ENCODE measurements around the gene SPATC1L.

Gene SPATC1L

DNA sequence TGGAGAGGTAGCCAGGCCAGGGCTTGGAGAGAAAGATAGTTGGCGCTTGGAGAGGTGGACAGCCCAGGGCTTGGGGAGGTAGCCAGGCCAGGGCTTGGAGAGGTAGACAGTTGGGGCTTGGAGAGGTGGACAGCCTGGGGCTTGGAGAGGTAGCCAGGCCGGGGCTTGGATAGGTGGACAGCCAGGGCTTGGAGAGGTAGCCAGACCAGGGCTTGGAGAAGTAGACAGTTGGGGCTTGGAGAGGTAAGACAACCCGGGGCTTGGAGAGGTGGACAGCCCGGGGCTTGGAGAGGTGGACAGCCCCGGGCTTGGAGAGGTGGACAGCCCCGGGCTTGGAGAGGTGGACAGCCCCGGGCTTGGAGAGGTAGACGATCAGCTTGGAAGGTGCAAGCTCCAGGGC lies 36.6 kb upstream of the SPATC1L start:
- H3K4me3 ChIP-seq (ENCODE audit: control insufficient read depth in 1 of 7, extremely low read depth in 1 of 7, insufficient read depth in 4 of 7, low read depth in 2 of 7, low read length in 6 of 7): no peak overlapping the region
- ChIA-PET POLR2A (no interaction called here), CTCF (interaction anchor here (1.2 kb wide), 1 partner anchor 10 kb away, joined by 4 read pairs; no protein-coding TSS in a partner anchor)
- H3K9me3 ChIP-seq (ENCODE audit: control extremely low read depth in 1 of 5, control insufficient read depth in 4 of 5, insufficient read depth in 2 of 5, low read depth in 1 of 5, low read length in 4 of 5): no peaks in the 10 kb centered on the region
- 92% methylated on average over 8 of the region's 8 CpGs for WGBS (ENCODE audit: insufficient coverage)
- H3K4me1 ChIP-seq (ENCODE audit: control extremely low read depth in 1 of 4, control insufficient read depth in 4 of 4, insufficient read depth in 4 of 4, low read length in 3 of 4): peaks cover 0 to 3% (median 0%) of the 10 kb centered on the region in 4 experiments
- H3K27ac ChIP-seq (ENCODE audit: insufficient read depth in 1 of 2, low read depth in 1 of 2, low read length in 2 of 2, poor library complexity in 1 of 2, severe bottlenecking in 2 of 2): no peak overlapping the region
- no peaks in the 10 kb centered on the region for H3K27me3 ChIP-seq (replicated peaks in 2 of 5; ENCODE audit: control insufficient read depth in 4 of 5, insufficient read depth in 5 of 5, low read length in 4 of 5)
- peaks cover 0 to 67% (median 27%) of the 10 kb centered on the region in 4 experiments for H3K36me3 ChIP-seq (ENCODE audit: control insufficient read depth in 4 of 4, insufficient read depth in 4 of 4, low read length in 3 of 4)
- DNase-seq: no peak

DNA sequence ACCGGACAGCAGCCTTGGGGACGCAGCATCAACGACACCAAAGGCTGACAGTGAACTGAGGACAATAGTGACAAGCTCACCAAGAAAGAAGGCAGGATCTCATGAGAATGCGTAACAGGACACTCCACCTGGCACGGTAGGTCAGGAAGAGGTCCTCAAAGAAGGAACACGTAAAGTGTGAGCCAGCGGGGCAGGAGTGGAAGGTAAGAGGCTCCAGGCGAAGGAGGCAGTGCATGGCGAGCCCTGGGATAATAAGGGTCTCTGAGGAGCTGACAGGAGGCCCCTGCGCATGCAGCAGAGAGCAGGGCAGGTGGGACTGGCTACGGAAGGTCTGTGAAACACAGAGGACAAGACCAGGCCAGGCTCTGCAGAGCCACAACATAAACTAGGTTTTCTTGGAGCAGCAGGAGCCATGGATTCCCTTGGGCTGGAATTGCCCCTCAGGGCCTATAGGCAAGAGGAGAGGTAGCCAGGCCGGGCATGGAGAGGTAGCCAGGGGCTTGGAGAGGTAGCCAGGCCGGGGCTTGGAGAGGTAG lies 36.1 kb upstream of the SPATC1L start:
- WGBS (ENCODE audit: insufficient coverage): 95% methylated on average over 13 of the region's 13 CpGs
- no peak for DNase-seq
- peaks cover 0 to 72% (median 30%) of the 10 kb centered on the region in 4 experiments for H3K36me3 ChIP-seq (ENCODE audit: control insufficient read depth in 4 of 4, insufficient read depth in 4 of 4, low read length in 3 of 4)
- ChIA-PET POLR2A (interaction anchor here (0.5 kb wide), 1 partner anchor 12 kb away, joined by 3 read pairs; no protein-coding TSS in a partner anchor), CTCF (interaction anchor here (1.2 kb wide), 1 partner anchor 10 kb away, joined by 4 read pairs; no protein-coding TSS in a partner anchor)
- H3K9me3 ChIP-seq (ENCODE audit: control extremely low read depth in 1 of 5, control insufficient read depth in 4 of 5, insufficient read depth in 2 of 5, low read depth in 1 of 5, low read length in 4 of 5): no peaks in the 10 kb centered on the region
- no peaks in the 10 kb centered on the region for H3K27me3 ChIP-seq (replicated peaks in 2 of 5; ENCODE audit: control insufficient read depth in 4 of 5, insufficient read depth in 5 of 5, low read length in 4 of 5)
- no peak overlapping the region for H3K27ac ChIP-seq (ENCODE audit: insufficient read depth in 1 of 2, low read depth in 1 of 2, low read length in 2 of 2, poor library complexity in 1 of 2, severe bottlenecking in 2 of 2)
- H3K4me3 ChIP-seq (ENCODE audit: control insufficient read depth in 1 of 7, extremely low read depth in 1 of 7, insufficient read depth in 4 of 7, low read depth in 2 of 7, low read length in 6 of 7): no peak overlapping the region
- H3K4me1 ChIP-seq (ENCODE audit: control extremely low read depth in 1 of 4, control insufficient read depth in 4 of 4, insufficient read depth in 4 of 4, low read length in 3 of 4): no peaks in the 10 kb centered on the region

- ChIA-PET CTCF (interaction anchor here (1.2 kb wide), 1 partner anchor 11 kb away, joined by 4 read pairs; no protein-coding TSS in a partner anchor), POLR2A (interaction anchor here (0.5 kb wide), 1 partner anchor 13 kb away, joined by 3 read pairs; no protein-coding TSS in a partner anchor)
- WGBS (ENCODE audit: insufficient coverage): 85% methylated on average over 12 of the region's 13 CpGs
- Histone ChIP-seq H3K27ac (ENCODE audit: insufficient read depth in 1 of 2, low read depth in 1 of 2, low read length in 2 of 2, poor library complexity in 1 of 2, severe bottlenecking in 2 of 2) (no peak overlapping the region), H3K36me3 (ENCODE audit: control insufficient read depth in 4 of 4, insufficient read depth in 4 of 4, low read length in 3 of 4) (peaks cover 0 to 77% (median 32%) of the 10 kb centered on the region in 4 experiments), H3K4me3 (ENCODE audit: control insufficient read depth in 1 of 7, extremely low read depth in 1 of 7, insufficient read depth in 4 of 7, low read depth in 2 of 7, low read length in 6 of 7) (no peak overlapping the region), H3K9me3 (ENCODE audit: control extremely low read depth in 1 of 5, control insufficient read depth in 4 of 5, insufficient read depth in 2 of 5, low read depth in 1 of 5, low read length in 4 of 5) (no peaks in the 10 kb centered on the region), H3K27me3 (replicated peaks in 2 of 5; ENCODE audit: control insufficient read depth in 4 of 5, insufficient read depth in 5 of 5, low read length in 4 of 5) (no peaks in the 10 kb centered on the region), H3K4me1 (ENCODE audit: control extremely low read depth in 1 of 4, control insufficient read depth in 4 of 4, insufficient read depth in 4 of 4, low read length in 3 of 4) (no peaks in the 10 kb centered on the region)
- no peak for DNase-seq
These were observed 35.5 kb upstream of the SPATC1L start for GRCh38 chr21:46219591-46220239.

GRCh38 chr21:46218906-46219590 lies 34.8 kb upstream of the SPATC1L start:
- Histone ChIP-seq H3K27me3 (replicated peaks in 2 of 5; ENCODE audit: control insufficient read depth in 4 of 5, insufficient read depth in 5 of 5, low read length in 4 of 5) (no peaks in the 10 kb centered on the region), H3K27ac (ENCODE audit: insufficient read depth in 1 of 2, low read depth in 1 of 2, low read length in 2 of 2, poor library complexity in 1 of 2, severe bottlenecking in 2 of 2) (no peak overlapping the region), H3K9me3 (ENCODE audit: control extremely low read depth in 1 of 5, control insufficient read depth in 4 of 5, insufficient read depth in 2 of 5, low read depth in 1 of 5, low read length in 4 of 5) (no peaks in the 10 kb centered on the region), H3K36me3 (ENCODE audit: control insufficient read depth in 4 of 4, insufficient read depth in 4 of 4, low read length in 3 of 4) (peaks cover 0 to 80% (median 34%) of the 10 kb centered on the region in 4 experiments), H3K4me1 (ENCODE audit: control extremely low read depth in 1 of 4, control insufficient read depth in 4 of 4, insufficient read depth in 4 of 4, low read length in 3 of 4) (no peaks in the 10 kb centered on the region), H3K4me3 (ENCODE audit: control insufficient read depth in 1 of 7, extremely low read depth in 1 of 7, insufficient read depth in 4 of 7, low read depth in 2 of 7, low read length in 6 of 7) (no peak overlapping the region)
- CTCF ChIA-PET: no interaction called here
- POLR2A ChIA-PET: no interaction called here
- 95% methylated on average over 12 of the region's 16 CpGs for WGBS (ENCODE audit: insufficient coverage)
- DNase-seq: no peak

- WGBS (ENCODE audit: insufficient coverage): 88% methylated on average over 12 of the region's 22 CpGs
- H3K36me3 ChIP-seq (ENCODE audit: control insufficient read depth in 4 of 4, insufficient read depth in 4 of 4, low read length in 3 of 4): peaks cover 0 to 88% (median 40%) of the 10 kb centered on the region in 4 experiments
- POLR2A ChIA-PET: no interaction called here
These were observed 33.4 kb upstream of the SPATC1L start for GRCh38 chr21:46217511-46218196.

GRCh38 chr21:46216132-46216747 lies 32.0 kb upstream of the SPATC1L start:
- H3K9me3 ChIP-seq (ENCODE audit: control extremely low read depth in 1 of 5, control insufficient read depth in 4 of 5, insufficient read depth in 2 of 5, low read depth in 1 of 5, low read length in 4 of 5): no peaks in the 10 kb centered on the region
- DNase-seq: no peak
- H3K4me1 ChIP-seq (ENCODE audit: control extremely low read depth in 1 of 4, control insufficient read depth in 4 of 4, insufficient read depth in 4 of 4, low read length in 3 of 4): no peaks in the 10 kb centered on the region
- H3K36me3 ChIP-seq (ENCODE audit: control insufficient read depth in 4 of 4, insufficient read depth in 4 of 4, low read length in 3 of 4): peaks cover 0 to 88% (median 40%) of the 10 kb centered on the region in 4 experiments
- no peak overlapping the region for H3K4me3 ChIP-seq (ENCODE audit: control insufficient read depth in 1 of 7, extremely low read depth in 1 of 7, insufficient read depth in 4 of 7, low read depth in 2 of 7, low read length in 6 of 7)
- POLR2A ChIA-PET: no interaction called here
- H3K27me3 ChIP-seq (replicated peaks in 2 of 5; ENCODE audit: control insufficient read depth in 4 of 5, insufficient read depth in 5 of 5, low read length in 4 of 5): no peaks in the 10 kb centered on the region
- no peak overlapping the region for H3K27ac ChIP-seq (ENCODE audit: insufficient read depth in 1 of 2, low read depth in 1 of 2, low read length in 2 of 2, poor library complexity in 1 of 2, severe bottlenecking in 2 of 2)
- WGBS (ENCODE audit: insufficient coverage): 97% methylated on average over 16 of the region's 16 CpGs
- CTCF ChIA-PET: interaction anchor here (1.2 to 1.3 kb wide), 2 partner anchors 11 to 13 kb away, joined by 3 read pairs; partner anchors contain the start of gene LSS

More at GRCh38 chr21:46217511-46218196, 33.4 kb upstream of the SPATC1L start:
- H3K4me1 ChIP-seq (ENCODE audit: control extremely low read depth in 1 of 4, control insufficient read depth in 4 of 4, insufficient read depth in 4 of 4, low read length in 3 of 4): no peaks in the 10 kb centered on the region
- CTCF ChIA-PET: no interaction called here
- no peaks in the 10 kb centered on the region for H3K27me3 ChIP-seq (replicated peaks in 2 of 5; ENCODE audit: control insufficient read depth in 4 of 5, insufficient read depth in 5 of 5, low read length in 4 of 5)
- no peak for DNase-seq
- no peaks in the 10 kb centered on the region for H3K9me3 ChIP-seq (ENCODE audit: control extremely low read depth in 1 of 5, control insufficient read depth in 4 of 5, insufficient read depth in 2 of 5, low read depth in 1 of 5, low read length in 4 of 5)
- H3K27ac ChIP-seq (ENCODE audit: insufficient read depth in 1 of 2, low read depth in 1 of 2, low read length in 2 of 2, poor library complexity in 1 of 2, severe bottlenecking in 2 of 2): no peak overlapping the region
- H3K4me3 ChIP-seq (ENCODE audit: control insufficient read depth in 1 of 7, extremely low read depth in 1 of 7, insufficient read depth in 4 of 7, low read depth in 2 of 7, low read length in 6 of 7): no peak overlapping the region
